Activated T-cell treated with anti-CD3 and anti-CD28 coated beads, Interleukin-2, amount 50 U/mL, for 24 hours (primary cell): ENCODE measurements around the gene GPHN.

Experiments used
- DNase-seq: peaks from one replicate; pipeline ENCODE4 v3.0.0-alpha.2; 2020
- H3K27ac Mint-ChIP-seq: 2 replicates; pipeline ENCODE4 v1.8.0; 2020; ENCODE audit warnings: mild to moderate bottlenecking, mixed read lengths
- H3K27me3 Mint-ChIP-seq: 2 replicates; pipeline ENCODE4 v1.8.0; 2020; ENCODE audit warnings: mixed read lengths
- H3K36me3 Mint-ChIP-seq: 2 replicates; pipeline ENCODE4 v1.8.0; 2020; ENCODE audit warnings: low read depth, mixed read lengths
- H3K4me1 Mint-ChIP-seq: 2 replicates; pipeline ENCODE4 v1.8.0; 2020; ENCODE audit warnings: low read depth, mixed read lengths
- H3K4me3 Mint-ChIP-seq: 2 replicates; pipeline ENCODE4 v1.8.0; 2020; ENCODE audit warnings: mild to moderate bottlenecking, moderate library complexity, mixed read lengths
- H3K9me3 Mint-ChIP-seq: 2 replicates; pipeline ENCODE4 v1.8.0; 2020; ENCODE audit warnings: mixed read lengths

Gene GPHN

DNA sequence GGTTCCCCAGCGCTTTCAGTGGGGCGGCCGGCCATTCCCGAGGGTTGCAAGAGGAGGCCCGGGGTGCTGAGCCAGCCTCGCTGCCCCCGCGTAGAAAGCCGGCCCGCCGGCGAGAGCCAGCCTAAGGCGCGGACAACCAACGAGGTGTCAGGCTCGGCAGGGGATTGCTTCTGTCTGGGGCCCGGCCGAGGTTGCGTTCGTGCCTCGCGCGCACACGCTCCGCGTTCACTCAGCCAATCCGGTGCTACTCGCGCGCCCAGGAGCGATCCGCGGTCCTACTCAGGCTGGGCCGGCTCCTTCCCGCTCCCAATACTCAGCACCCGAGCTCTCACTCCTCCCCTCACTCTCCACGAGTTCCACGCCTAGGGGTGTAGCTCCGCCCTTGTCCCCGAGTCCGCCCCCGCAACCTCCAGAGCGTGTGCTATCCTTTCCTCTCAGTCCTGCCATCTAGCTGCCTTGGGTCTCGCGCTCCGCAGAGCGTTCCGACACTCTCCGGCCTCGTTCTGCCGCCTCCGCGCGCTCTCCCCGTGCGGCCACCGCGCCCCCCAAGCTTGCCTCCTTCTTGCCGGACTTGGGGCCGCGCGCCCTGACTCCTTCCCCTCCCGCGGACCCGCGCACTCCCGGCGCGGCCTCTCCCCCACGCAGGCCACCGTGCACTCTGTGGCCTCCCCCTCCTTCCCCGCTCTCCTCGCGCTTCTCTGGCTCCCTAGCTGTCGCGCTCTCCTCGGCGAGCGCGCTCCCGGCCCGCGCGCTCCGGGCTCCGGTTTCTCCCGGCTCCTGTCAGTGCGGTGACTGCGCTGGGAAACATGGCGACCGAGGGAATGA, at the start of gene GPHN:
Gene GPHN (plus strand): TSS at position 426 of the 825 bp plus-strand sequence.
- peak; percentile 91 for DNase-seq
- H3K36me3 Mint-ChIP-seq: peaks cover 17% of the 10 kb centered on the region
- peak within 1 kb of the TSS; percentile 97 for H3K27ac Mint-ChIP-seq
- H3K4me1 Mint-ChIP-seq: peaks cover 44% of the 10 kb centered on the region
- H3K4me3 Mint-ChIP-seq: peak within 1 kb of the TSS; percentile 91
- no peaks in the 10 kb centered on the region for H3K9me3 Mint-ChIP-seq
- peaks cover 3% of the 10 kb centered on the region for H3K27me3 Mint-ChIP-seq

DNA sequence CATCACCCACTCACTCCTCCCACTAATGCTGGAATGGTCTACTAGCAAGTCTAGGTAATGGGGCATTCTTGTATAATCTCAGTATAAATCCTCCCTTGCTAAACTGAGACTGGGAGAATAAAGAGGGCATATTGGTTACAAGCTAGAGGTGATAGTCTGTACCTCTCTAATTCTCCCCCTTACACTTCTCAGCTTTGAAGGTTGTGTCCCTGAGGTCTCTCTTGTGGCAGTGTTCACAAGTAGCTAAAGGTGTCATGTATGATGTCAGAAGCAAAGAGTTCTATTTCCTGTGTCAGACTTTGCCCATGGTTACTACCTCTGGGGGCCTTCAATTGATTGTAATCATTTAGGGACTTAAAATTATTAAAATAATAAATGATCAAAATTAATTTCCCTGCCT, 48.3 kb upstream of the GPHN start:
- no peak for DNase-seq
- no peak overlapping the region for H3K27ac Mint-ChIP-seq
- H3K4me1 Mint-ChIP-seq: no peaks in the 10 kb centered on the region
- H3K27me3 Mint-ChIP-seq: no peaks in the 10 kb centered on the region
- H3K9me3 Mint-ChIP-seq: no peaks in the 10 kb centered on the region
- H3K4me3 Mint-ChIP-seq: no peak overlapping the region
- peaks cover 3% of the 10 kb centered on the region for H3K36me3 Mint-ChIP-seq

DNA sequence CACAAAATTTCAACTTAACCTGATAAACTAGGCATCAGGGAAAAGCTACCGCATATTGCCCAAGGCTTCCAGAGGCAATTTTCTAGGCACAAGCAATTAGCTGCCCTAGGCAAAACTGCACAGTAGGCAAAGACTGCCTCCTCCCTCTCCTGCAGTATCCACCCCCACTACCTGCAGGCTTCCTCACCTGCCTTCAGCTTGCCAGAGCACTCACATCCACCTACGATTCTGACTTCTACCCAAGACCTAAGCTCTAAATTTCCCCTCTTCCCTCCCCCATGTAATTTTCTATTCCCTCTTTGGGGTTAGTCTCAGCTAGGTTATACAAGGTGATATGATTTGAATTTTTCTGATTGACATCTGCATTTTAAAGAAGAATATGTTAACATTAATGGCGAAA, 43.7 kb upstream of the GPHN start:
- Mint-ChIP-seq H3K27me3 (no peaks in the 10 kb centered on the region), H3K9me3 (peaks cover 2% of the 10 kb centered on the region), H3K27ac (no peak overlapping the region), H3K4me3 (no peak overlapping the region), H3K36me3 (peaks cover 7% of the 10 kb centered on the region), H3K4me1 (no peaks in the 10 kb centered on the region)
- no peak for DNase-seq

DNA sequence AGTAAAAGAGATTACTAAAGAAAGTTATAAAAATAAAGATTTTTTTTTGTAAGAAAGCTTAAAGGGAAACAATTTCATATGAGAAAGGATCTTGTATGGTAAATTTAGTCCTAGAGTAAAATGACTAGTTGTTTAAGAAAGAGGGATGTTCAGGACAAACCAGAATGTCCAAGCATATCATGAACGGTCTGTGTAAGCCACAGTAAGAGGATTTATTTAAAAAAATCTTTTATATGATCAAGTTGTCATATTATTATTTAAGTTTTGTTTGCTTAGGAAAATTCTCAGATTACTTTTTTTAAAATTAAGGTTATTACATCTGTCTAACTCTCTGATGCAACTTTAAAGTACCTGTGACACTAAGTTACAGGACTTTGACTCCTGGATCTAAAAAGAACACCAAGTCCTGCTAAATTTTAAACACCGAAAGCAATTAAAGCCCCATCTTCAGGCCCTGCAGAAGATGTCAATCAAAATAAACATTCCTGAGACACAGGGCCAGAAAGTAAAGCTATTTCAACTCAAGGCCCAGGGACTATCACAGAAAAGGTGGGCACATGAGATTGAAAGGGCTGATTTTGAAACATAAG, 39.1 kb upstream of the GPHN start:
- no peak for DNase-seq

DNA sequence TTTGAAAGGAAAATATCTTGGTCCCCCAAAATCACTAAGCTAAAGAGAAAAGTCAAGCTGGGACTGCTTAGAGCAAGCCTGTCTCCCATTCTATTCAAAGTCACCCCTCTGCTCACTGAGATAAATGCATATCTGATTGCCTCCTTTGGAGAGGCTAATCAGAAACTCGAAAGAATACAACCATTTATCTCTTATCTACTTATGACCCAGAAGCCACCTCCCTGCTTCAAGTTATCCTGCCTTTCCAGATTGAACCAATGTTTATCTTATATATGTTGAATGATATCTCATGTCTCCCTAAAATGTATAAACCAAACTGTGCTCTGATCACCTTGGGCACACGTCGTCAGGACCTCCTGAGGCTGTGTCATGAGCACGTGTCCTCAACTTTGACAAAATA, 36.4 kb upstream of the GPHN start:
- Mint-ChIP-seq H3K9me3 (peaks cover 24% of the 10 kb centered on the region), H3K4me1 (no peaks in the 10 kb centered on the region), H3K4me3 (no peak overlapping the region), H3K36me3 (peaks cover 25% of the 10 kb centered on the region), H3K27ac (no peak overlapping the region), H3K27me3 (no peaks in the 10 kb centered on the region)
- no peak for DNase-seq

More for the DNA sequence above, 39.1 kb upstream of the GPHN start:
- Mint-ChIP-seq H3K4me3 (no peak overlapping the region), H3K36me3 (peaks cover 21% of the 10 kb centered on the region), H3K9me3 (peaks cover 24% of the 10 kb centered on the region), H3K4me1 (no peaks in the 10 kb centered on the region), H3K27ac (no peak overlapping the region), H3K27me3 (no peaks in the 10 kb centered on the region)

DNA sequence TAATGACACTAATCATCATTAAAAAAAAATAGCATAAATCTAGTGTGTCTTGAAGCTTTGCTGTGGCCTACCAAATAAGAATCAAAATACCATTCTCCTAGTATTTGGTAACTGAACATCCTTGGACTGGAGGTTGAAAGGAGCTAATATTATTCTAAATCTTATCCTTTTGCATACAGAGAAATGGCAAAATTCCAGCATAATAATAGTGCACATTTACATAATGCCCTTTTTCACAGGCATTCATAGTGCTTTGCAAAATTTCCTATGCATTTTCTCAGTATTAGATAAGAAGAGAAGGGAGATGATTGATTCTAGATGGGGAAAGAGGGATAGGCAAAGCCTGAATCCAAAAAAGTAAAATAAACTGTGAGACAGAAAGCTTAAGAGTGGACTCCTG, 35.7 kb upstream of the GPHN start:
- H3K36me3 Mint-ChIP-seq: peaks cover 25% of the 10 kb centered on the region
- DNase-seq: no peak
- H3K4me1 Mint-ChIP-seq: no peaks in the 10 kb centered on the region
- H3K9me3 Mint-ChIP-seq: peaks cover 24% of the 10 kb centered on the region
- no peak overlapping the region for H3K27ac Mint-ChIP-seq
- no peak overlapping the region for H3K4me3 Mint-ChIP-seq
- no peaks in the 10 kb centered on the region for H3K27me3 Mint-ChIP-seq

DNA sequence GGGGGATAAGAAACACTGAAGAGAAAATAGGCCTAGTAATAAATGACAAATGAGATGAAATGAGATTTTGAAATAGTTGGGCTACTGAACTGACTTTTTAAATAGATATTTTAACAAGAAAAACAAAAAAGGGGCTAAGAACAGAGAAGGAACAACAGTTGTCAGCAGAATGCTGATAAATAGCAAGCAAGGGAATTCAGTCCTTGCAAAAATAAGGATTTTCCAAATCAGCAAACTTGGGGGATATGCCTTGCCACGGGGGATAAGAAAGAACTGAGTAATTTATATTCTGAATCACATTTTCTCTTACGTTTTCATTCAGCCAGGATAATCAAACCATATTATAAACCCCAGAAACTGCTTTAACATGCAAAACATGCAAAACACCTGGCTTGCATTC, 34.7 kb upstream of the GPHN start:
- Mint-ChIP-seq H3K9me3 (peaks cover 22% of the 10 kb centered on the region), H3K27me3 (no peaks in the 10 kb centered on the region), H3K27ac (no peak overlapping the region), H3K4me3 (no peak overlapping the region), H3K36me3 (peaks cover 21% of the 10 kb centered on the region), H3K4me1 (no peaks in the 10 kb centered on the region)
- no peak for DNase-seq

DNA sequence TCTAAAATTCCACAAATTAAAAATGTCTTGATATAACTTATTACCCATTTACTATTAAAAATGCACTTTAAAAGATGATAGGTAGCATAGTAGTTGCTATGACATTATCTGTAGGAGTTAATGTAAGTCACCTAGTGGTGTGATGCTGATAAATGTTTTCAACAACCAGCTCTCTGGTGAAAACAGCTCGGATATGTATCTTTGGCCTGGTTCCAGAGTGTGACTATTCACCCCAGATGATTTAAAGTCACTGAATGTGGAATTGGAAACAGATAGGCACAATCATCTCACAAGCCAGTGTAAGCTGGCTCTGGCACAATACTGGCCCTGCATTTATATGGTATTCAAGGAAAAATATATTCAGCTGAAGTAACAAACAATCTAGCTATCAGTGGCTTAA, 31.0 kb upstream of the GPHN start:
- Mint-ChIP-seq H3K36me3 (peaks cover 4% of the 10 kb centered on the region), H3K4me3 (no peak overlapping the region), H3K27ac (no peak overlapping the region), H3K4me1 (no peaks in the 10 kb centered on the region), H3K27me3 (no peaks in the 10 kb centered on the region), H3K9me3 (peaks cover 8% of the 10 kb centered on the region)
- no peak for DNase-seq

DNA sequence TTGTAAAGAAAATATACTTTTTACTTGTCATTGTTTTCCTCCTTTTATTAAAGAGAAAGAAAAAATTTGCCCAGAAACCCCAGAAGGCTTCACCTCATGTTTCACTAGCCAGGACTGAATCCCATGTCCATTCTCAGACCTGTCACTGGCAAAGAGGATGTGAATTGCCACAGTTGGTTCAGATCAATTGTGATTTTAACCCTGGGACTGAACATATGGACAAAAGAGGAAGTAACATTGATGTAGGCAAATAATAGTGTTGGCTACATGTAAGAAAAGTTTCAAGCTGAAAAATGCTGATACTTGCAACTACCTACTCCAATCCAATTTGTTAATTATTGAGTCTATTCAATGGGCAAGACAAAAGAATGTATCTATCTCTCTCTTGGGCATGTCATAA, 30.4 kb upstream of the GPHN start:
- Mint-ChIP-seq H3K27ac (no peak overlapping the region), H3K4me1 (no peaks in the 10 kb centered on the region), H3K4me3 (no peak overlapping the region), H3K9me3 (peaks cover 4% of the 10 kb centered on the region), H3K27me3 (no peaks in the 10 kb centered on the region), H3K36me3 (peaks cover 4% of the 10 kb centered on the region)
- no peak for DNase-seq

DNA sequence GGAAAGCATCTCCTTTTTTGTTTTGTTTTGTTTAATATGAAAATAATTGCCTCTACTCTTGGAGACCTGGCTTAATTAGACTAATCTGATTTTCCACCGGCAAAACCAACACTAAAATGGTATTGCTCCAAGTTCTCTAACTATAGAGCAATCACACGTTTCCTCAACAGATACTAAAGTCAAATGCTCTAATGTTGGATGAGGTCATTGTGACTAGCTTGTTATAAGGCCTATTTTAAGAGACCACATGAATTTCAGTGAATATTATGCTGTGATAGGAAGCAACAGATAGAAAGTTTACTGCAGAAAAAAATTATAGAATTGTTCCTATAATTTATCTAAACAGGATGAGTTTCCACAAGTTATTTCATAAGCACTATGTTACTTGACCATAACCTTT, 25.1 kb upstream of the GPHN start:
- no peak for DNase-seq
- Mint-ChIP-seq H3K4me1 (no peaks in the 10 kb centered on the region), H3K36me3 (no peaks in the 10 kb centered on the region), H3K9me3 (no peaks in the 10 kb centered on the region), H3K4me3 (no peak overlapping the region), H3K27me3 (no peaks in the 10 kb centered on the region), H3K27ac (no peak overlapping the region)

DNA sequence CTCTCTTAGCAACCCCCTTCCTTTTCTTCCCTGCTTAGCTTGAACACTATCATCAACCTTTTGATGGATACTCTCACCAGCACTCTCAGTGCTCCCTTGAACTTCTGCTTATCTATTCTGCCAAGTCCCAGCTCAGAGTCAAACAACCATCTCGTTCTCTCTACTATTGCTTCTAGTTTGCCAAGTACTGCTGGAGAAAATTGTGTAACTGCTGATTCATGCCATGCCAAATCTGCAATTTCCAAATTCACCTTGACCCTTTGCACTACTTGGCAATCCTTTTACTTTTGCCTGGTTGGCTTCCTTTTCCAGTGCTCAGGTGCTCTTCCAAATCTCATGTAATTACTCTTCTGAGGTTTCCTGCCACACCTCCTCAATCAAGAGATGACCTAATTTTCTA, 24.6 kb upstream of the GPHN start:
- DNase-seq: no peak
- no peak overlapping the region for H3K4me3 Mint-ChIP-seq
- no peak overlapping the region for H3K27ac Mint-ChIP-seq
- no peaks in the 10 kb centered on the region for H3K4me1 Mint-ChIP-seq
- no peaks in the 10 kb centered on the region for H3K9me3 Mint-ChIP-seq
- no peaks in the 10 kb centered on the region for H3K36me3 Mint-ChIP-seq
- H3K27me3 Mint-ChIP-seq: no peaks in the 10 kb centered on the region

DNA sequence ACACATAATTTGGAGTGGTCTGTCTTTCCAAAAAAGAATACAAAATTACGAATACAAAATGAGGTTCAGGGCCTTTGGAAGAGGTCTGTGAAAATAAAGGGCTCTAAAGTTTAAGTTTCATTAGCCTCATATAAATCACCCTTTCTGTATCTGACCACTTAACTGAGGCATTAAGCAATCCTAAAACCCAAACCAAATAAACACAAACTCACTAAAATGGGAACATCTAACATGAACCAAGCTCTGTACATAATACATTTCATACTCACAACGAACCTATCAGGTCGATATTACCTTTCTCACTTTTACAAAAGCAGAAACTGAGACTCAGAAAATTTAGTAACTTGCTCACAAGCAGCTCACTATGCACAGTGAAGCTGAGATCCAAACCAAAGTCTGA, 22.9 kb upstream of the GPHN start:
- no peak for DNase-seq
- Mint-ChIP-seq H3K36me3 (no peaks in the 10 kb centered on the region), H3K9me3 (no peaks in the 10 kb centered on the region), H3K4me3 (no peak overlapping the region), H3K27ac (no peak overlapping the region), H3K4me1 (no peaks in the 10 kb centered on the region), H3K27me3 (no peaks in the 10 kb centered on the region)

DNA sequence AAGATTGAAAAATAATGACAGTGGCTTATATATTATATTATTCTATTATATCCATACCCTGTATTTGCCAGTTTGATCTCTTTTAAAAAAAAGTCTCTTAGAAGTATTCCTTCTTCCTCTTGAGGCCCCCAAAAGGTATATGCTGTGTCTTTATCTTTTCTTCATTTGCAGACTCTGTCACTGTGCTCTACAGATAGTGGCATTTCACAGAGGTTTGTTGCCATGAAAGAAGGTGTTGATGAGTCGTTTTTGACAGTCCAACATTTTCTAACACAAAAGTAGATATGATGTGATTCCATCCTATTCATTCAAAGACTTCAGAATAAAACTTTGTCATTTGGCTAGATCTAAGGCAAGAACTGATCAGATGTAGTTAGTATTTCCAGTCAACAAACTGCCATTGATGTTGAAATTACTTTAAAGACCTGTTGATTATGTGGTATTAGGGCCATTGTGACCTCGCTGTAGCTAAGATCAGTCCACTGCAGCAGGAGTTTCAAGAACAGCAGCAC, 22.0 kb upstream of the GPHN start, which contains the start of gene CCDC196:
Gene CCDC196 (plus strand): TSS at position 462 of the 512 bp plus-strand sequence. CDS start 132 bp downstream, outside the sequence.
- Mint-ChIP-seq H3K27ac (no peak within 1 kb of the TSS), H3K4me1 (no peaks in the 10 kb centered on the region), H3K4me3 (no peak within 1 kb of the TSS)

DNA sequence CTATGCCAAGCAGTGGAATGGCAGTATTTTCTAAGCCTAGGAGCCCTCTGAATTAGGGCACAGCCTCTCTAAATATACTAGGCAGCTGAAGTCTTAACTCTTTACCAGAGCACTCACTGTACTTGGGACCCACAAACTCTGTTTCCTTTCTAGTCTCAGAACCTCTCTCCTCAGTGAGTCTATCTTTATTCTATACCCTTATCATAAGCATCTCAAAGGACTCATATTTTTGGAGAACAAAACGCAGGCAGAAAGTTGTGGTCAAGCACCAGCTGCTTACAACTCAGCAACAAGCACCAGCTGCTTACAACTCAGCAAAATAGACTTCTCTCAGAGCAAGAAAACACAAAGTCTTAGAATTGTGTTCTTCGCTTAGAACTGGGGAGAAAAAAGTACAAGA, 20.8 kb upstream of the GPHN start:
- Mint-ChIP-seq H3K4me1 (no peaks in the 10 kb centered on the region), H3K9me3 (no peaks in the 10 kb centered on the region)

More for the DNA sequence above, 22.0 kb upstream of the GPHN start, which contains the start of gene CCDC196:
- Mint-ChIP-seq H3K36me3 (no peaks in the 10 kb centered on the region), H3K27me3 (no peaks in the 10 kb centered on the region), H3K9me3 (no peaks in the 10 kb centered on the region)
- no peak for DNase-seq

More for the DNA sequence above, 20.8 kb upstream of the GPHN start:
- H3K36me3 Mint-ChIP-seq: no peaks in the 10 kb centered on the region
- no peaks in the 10 kb centered on the region for H3K27me3 Mint-ChIP-seq
- no peak overlapping the region for H3K4me3 Mint-ChIP-seq
- H3K27ac Mint-ChIP-seq: no peak overlapping the region
- no peak for DNase-seq
